IPS DF 4.7 (cell line): ENCODE measurements around the gene BMP2.

Experiments used
- DNase-seq: peaks from one replicate; pipeline ENCODE4 v3.0.0-alpha.2; 2013; ENCODE audit warnings: low spot score; ENCODE audit errors: extremely low read depth

BMP2 gene

DNA sequence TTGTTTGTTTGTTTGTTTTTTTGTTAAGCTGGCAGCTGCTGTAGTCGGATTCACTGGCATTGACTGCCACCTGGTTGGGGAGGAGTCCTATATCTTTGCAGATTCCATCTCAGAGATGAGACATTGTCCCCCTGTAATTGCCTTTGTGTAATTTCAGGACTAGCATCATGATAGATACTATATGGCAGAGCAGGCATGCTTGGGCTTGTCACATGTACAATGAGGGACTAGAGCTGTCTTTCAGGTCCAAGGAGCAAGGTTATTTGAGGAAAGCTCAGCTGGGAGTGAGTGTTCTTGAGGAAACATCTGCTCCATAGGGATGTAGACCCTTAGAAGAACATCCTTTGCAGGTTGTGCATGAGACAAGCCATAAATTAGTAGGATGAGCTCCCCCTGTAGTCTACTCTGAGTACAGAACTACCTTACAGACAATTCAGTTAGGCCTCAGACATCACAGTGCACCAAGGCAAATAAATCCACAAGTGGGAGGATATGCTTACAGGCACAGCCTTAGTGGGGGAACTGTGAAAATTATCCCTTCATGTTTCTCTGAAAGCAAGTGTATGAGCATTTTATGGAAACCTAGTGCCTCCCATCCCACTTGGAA lies 62.1 kb downstream of the BMP2 start:
- no peak for DNase-seq
